Epithelial cell of alveolus of lung (primary cell): ENCODE results near the gene ELOF1. TPM values are rescaled to one million over a fixed set of nuclear protein-coding genes. Genes with fewer than 3 reads are reported as not detected.

ENCODE experiments used
- total RNA-seq: library from RNA; depleted of rRNA; stranded (reverse); fragments of >200 nt; gene quantifications from 2 replicates; pipeline ENCODE4 v1.2.1, GENCODE V29; 2015

ELOF1 gene
- 41.0 and 44.6 TPM in 2 replicates for total RNA-seq

DNA sequence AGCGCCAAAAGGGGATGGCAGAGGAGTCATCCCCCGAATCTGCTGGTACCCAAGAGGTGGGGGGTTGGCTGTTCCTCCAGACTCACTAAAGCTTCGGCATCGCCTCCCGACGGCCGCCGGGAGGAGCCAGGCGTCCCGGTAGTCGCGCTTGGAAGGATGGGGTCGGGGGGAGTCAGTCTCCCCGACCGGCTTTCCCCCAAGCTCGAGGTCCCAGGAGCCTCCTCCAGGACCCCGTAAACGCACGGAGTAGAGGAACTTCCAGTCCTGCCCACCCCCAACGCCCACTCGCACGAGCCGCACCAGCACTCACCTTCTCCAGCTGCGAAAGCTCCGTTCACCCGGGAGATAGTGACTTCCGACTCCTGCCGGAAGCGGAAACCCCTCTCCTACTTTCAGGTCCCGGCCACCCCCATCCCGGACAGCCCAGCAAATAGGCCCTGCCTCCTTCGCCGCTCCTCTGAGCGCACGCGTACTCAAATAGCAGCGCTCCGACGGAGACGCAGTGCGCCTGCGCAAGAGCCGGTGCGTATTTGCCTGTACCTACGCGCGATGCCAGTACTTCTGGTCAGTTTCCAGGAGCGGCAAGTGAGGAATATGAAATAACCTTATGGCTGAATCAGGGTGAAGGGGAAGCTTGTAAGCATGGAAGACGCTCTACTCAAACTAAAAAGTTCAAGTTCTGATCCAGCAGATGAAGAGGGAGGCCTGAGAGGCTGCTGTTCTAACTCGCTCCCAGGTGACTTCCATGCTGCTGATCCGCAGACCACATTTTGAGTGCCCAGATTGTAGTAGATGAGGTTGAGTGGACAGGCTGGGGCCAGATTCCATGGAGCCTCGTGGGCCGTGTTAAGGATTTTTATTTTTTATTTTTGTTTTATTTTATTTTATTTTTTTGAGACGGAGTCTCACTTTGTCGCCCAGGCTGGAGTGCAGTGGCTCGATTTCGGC, at the start of gene ELOF1:
Gene ELOF1 (minus strand): TSS at position 350 of the 948 bp plus-strand sequence. CDS start 4,883 bp downstream, outside the sequence.

DNA sequence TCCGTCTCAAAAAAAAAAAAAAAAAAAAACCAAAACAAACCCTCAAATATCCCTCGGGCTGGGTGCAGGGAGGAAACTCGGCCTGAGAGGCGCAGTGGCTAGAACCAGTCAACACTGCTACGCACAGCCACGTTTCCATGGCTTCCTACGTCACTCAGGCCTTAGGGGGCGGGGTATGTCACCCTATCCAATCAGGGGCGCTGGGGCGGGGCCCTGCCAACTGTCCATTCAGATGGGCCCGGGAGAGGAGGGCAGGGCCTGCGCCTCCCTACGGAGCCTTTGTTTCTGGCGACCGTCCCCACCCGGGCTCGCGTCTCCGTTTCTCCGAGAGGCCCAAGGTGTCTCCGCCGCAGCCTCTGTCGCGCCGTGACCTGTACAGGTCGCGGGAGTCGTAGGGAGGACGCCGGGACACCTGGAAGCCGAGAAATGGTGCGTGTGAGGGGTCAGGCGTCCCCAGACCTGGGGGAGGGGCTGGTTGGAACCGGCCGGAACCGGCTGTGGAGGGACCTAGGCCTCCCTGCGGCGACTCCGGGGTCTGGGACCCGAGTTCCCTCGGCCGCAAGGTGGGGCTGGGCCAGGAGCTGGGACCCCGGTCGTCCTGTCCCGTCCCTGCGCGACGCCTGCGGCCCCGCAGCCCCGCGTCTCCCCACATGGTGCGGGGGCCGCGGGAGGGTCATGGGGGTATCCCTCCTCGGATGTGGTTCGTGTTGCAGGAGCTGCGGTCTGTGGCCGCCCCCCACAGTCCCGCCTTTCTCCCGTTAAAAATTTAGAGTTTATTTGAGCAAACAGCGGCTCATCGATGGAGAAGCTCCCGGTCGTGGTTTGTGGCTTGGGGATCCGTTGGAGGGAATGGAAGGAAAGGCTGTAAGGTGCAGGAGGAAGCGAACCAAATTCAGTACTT, 38.4 kb upstream of the ELOF1 start, which contains the start of gene ZNF627:
Gene ZNF627 (plus strand): TSS at position 282 of the 901 bp plus-strand sequence. CDS start 145 bp downstream, at position 427.

DNA sequence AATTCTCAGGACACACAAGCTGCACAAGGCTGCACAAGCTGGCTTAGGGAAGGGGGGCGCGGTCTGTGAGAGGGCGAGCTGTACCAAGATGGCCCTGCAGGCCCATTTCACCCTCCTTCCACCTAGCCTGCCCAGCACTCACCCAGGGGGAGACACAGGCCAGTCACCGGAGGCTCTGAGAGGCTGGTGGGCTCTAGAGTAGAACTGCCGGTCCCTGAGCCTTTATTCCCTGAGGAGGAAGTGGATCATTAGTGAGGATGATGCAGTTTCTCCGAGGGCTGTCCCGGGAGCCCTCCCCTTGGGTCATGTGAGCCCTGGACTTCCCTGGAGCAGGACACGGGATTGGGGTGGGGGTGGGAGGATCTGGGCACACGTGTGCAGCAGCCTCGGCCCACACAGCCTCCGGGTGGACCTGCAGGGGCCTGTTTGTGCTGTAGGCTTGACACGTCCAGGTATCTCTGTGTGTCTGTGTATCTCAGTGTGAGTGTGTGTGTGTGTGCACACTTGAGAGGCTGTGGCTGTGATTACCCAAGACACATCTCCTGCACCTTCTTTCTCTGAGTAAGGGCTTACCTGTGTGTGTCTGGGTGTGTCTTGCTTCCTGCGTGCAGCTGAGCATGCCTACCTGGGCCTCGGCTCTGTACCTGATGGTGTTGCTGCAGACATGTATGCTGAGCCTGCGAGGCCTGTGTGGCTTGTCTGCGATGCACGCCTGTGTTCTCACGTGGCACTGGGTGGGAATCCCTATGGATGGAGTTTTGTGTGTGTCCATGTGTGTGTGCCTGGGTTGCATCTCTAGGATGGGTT, 18.6 kb upstream of the ELOF1 start, which contains the start of gene ACP5:
Gene ACP5 (minus strand): TSS at position 195 of the 807 bp plus-strand sequence. CDS start 328 bp downstream, outside the sequence.

GRCh38 chr19:11538232-11539036, 20.6 kb downstream of the ELOF1 start, which contains the start of gene CNN1:
Gene CNN1, plus strand, starts transcription at chr19:11538851. Its CDS starts 77 bp downstream, at chr19:11538928.

DNA sequence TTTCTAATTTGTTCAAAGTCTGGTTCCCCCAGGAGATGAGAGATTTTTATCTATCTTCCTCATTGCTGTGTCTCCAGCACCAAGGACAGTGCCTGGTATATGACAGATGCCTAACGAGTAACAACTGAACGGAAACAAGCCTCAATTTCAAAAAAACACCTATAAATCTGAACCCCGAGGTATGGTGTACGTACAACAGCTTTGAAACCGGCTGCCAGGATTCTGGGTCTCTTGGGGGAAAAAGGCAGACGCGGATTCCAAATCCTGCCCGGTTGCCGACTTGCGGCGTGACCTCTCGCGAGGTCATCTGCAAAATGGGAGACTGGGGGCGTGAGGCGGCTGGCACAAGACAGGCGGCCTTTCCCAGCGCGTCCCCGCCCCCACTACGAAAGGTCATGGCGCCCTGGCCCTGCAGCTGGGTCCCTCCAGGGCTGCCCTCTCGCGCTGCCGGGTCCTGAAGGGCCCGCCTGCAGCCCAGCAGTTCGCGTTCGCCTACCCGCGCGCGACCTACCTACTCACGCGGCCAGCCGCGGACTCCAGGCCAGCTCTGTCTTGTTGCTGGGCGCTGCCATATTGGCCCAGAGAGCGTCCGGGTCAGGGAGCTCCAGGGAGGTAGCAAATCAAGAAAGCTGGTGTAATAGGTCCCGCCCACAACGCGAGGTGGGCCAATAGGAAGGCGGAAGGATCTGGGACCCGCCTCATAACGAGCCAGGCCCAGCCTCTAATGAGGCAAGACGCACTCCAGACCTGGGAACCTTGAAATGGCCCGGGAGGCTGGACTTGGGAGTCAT, 30.3 kb downstream of the ELOF1 start, which contains the start of gene ECSIT:
Gene ECSIT (minus strand): TSS at position 584 of the 791 bp plus-strand sequence. CDS start 9,964 bp downstream, outside the sequence.

DNA sequence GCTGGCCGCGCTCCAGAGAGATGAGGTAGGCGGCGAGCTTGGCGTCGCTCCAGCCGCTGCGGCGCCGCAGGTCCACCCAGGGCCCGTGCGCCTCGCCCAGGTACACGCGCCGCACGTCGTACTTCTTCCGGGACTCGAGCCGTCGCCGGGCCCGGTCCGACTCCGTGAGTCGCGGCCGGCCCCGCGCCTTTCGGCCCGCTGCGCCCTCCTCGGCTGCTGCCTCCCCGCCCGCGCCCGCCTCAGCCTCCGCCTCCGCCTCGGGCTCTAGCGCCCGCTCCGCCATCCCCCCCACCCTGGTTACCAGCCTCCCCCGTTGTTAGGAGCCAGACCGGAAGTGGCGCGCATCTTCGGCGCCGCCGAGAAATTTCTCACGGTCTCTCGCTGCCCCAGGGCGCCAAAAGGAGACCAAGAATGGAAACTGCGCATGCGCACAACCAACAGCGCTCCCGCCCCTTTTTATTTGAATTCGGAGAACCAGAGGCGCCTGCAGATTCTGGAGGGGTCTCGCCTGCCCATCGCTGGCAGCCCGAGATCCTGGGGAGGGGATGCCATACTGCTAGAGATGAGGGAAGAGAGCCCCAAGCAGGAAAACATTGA, 53.4 kb downstream of the ELOF1 start, which contains the start of gene ZNF653:
Gene ZNF653 (minus strand): TSS at position 336 of the 597 bp plus-strand sequence. CDS start 53 bp downstream, at position 283.

Other genes with a start within 250 kb of the ELOF1 start
- 18.2 and 21.1 TPM in 2 replicates for gene RAB3D, start 219.6 kb downstream of the ELOF1 start, total RNA-seq
- 221 and 282 TPM in 2 replicates for gene TMEM205, start 213.0 kb downstream of the ELOF1 start, total RNA-seq
- gene CCDC159, start 212.7 kb downstream of the ELOF1 start, total RNA-seq, result 6.2 and 9.4 TPM in 2 replicates
- gene PLPPR2, start 203.8 kb downstream of the ELOF1 start, total RNA-seq, result 23.4 and 46.5 TPM in 2 replicates
- 1.2 and 4.6 TPM in 2 replicates for gene SWSAP1, start 184.6 kb downstream of the ELOF1 start, total RNA-seq
- gene EPOR, start 174.9 kb downstream of the ELOF1 start, total RNA-seq, result 6.9 and 15.4 TPM in 2 replicates
- gene RGL3, start 139.9 kb downstream of the ELOF1 start, total RNA-seq, result under 0.01 and 1.2 TPM in 2 replicates
- gene ODAD3, start 124.1 kb downstream of the ELOF1 start, total RNA-seq, result 0.13 TPM in 1 of 2 replicates, not detected in the other
- 263 and 309 TPM in 2 replicates for gene PRKCSH, start 123.6 kb downstream of the ELOF1 start, total RNA-seq
- gene ELAVL3, start 78.2 kb downstream of the ELOF1 start, total RNA-seq, result 0.52 TPM in 1 of 2 replicates, not detected in the other
- 5.2 and 10.1 TPM in 2 replicates for gene ZNF653, start 53.4 kb downstream of the ELOF1 start, total RNA-seq
- 45.4 and 46.0 TPM in 2 replicates for gene ECSIT, start 30.1 kb downstream of the ELOF1 start, total RNA-seq
- gene CNN1, start 20.4 kb downstream of the ELOF1 start, total RNA-seq, result 2.6 and 38.0 TPM in 2 replicates
- gene ACP5, start 18.4 kb upstream of the ELOF1 start, total RNA-seq, result 1.9 TPM in 1 of 2 replicates, not detected in the other
- gene ZNF627, start 38.3 kb upstream of the ELOF1 start, total RNA-seq, result 14.7 and 16.5 TPM in 2 replicates
- 3.0 and 3.4 TPM in 2 replicates for gene ZNF823, start 179.7 kb upstream of the ELOF1 start, total RNA-seq
- gene ZNF441, start 207.8 kb upstream of the ELOF1 start, total RNA-seq, result 2.1 and 2.5 TPM in 2 replicates
- 0.39 and 1.0 TPM in 2 replicates for gene ZNF491, start 239.3 kb upstream of the ELOF1 start, total RNA-seq